ENCODE measurements around the gene VIL1. TPM values are rescaled to one million over a fixed set of nuclear protein-coding genes. Genes with fewer than 3 reads are reported as not detected.
A peak's percentile ranks its signal among the peaks of the same experiment; 100 is the strongest.

VIL1 gene
- total RNA-seq, 1 donor from 2014 or later, result not detected

GRCh38 chr2:218402911-218403411, 16.0 kb upstream of the VIL1 start:
- ATAC-seq, result no peak
- intact Hi-C loops (cut with DNase I), result no loop called here
- DNase-seq (ENCODE audit: missing footprints), result peak; percentile 55

- peak; percentile 7 for DNase-seq (ENCODE audit: missing footprints)
- no peak for ATAC-seq
- intact Hi-C loops (cut with DNase I), result no loop called here
Observed at GRCh38 chr2:218403810-218404209, 15.1 kb upstream of the VIL1 start.

GRCh38 chr2:218404351-218405085, 14.4 kb upstream of the VIL1 start:
- peak; percentile 71 for DNase-seq (ENCODE audit: missing footprints)
- intact Hi-C loops (cut with DNase I), result loop anchor here (5.0 kb wide), 2 partner anchors 63 to 253 kb away; partner anchors contain the start of genes BCS1L and ZNF142
- ATAC-seq, result no peak

GRCh38 chr2:218405086-218405745, 13.7 kb upstream of the VIL1 start:
- no peak for DNase-seq (ENCODE audit: missing footprints)
- ATAC-seq, result peak; percentile 0
- intact Hi-C loops (cut with DNase I), result loop anchor here (5.0 kb wide), 2 partner anchors 62 to 252 kb away; partner anchors contain the start of genes BCS1L and ZNF142

- ATAC-seq (no peak), DNase-seq (ENCODE audit: missing footprints) (peak; percentile 72)
- intact Hi-C loops (cut with DNase I), result loop anchor here (2.0 to 5.0 kb wide), 3 partner anchors 62 to 252 kb away; partner anchors contain the start of genes BCS1L, CNOT9, USP37 and ZNF142
Observed at GRCh38 chr2:218405746-218406208, 13.1 kb upstream of the VIL1 start.

GRCh38 chr2:218406209-218406948, 12.5 kb upstream of the VIL1 start:
- intact Hi-C loops (cut with DNase I), result loop anchor here (2.0 to 5.0 kb wide), 3 partner anchors 61 to 251 kb away; partner anchors contain the start of genes BCS1L, CNOT9, USP37 and ZNF142

GRCh38 chr2:218406949-218407618, 11.8 kb upstream of the VIL1 start:
- ATAC-seq (peak; percentile 10), DNase-seq (ENCODE audit: missing footprints) (peak; percentile 88)
- intact Hi-C loops (cut with DNase I), result loop anchor here (2.0 to 5.0 kb wide), 3 partner anchors 60 to 250 kb away; partner anchors contain the start of genes BCS1L, CNOT9, USP37 and ZNF142

More at GRCh38 chr2:218406209-218406948, 12.5 kb upstream of the VIL1 start:
- peak; percentile 88 for ATAC-seq
- peak; percentile 98 for DNase-seq (ENCODE audit: missing footprints)

DNA sequence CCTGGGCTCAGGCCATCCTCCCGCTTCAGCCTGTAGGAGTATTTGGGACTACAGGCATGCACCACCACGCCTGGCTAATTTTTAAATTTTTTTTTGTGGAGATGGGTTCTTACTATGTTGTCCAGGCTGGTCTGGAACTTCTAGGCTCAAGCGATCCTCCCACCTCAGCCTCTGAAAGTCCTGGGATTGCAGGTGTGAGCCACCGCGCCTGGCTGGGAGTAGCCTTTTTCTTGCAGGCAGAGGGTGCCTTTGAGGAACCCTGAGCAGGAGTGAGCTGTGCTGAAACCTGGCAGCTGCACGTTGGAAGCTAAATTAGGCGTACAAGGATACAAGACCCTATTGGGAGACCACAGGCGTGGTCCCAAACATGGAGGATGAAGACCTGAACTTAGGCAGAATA, 11.2 kb upstream of the VIL1 start:
- ATAC-seq (no peak), DNase-seq (ENCODE audit: missing footprints) (no peak)
- intact Hi-C loops (cut with DNase I), result loop anchor here (2.0 to 5.0 kb wide), 3 partner anchors 60 to 250 kb away; partner anchors contain the start of genes BCS1L, CNOT9, USP37 and ZNF142

DNA sequence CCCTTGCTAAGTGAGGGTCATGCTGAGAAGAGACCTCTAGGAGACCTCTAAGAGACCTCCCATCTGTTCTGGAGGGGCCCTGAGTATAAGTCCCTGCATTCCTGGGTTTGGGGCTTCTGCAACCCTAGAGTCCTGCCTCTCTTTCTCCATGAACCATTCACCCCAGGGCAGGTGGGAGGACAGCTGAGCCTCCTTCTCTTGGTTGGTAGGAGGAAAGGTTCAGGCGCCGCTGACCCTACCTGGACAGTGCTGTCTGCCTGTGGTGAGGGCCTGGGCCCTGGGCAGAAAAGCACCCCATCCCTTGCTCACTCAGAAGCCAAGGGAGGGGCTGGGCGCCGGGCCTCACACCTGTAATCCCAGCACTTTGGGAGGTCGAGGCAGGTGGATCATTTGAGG, 604 bp upstream of the VIL1 start:
- ATAC-seq (no peak), DNase-seq (ENCODE audit: missing footprints) (peak; percentile 54)
- intact Hi-C loops (cut with DNase I), result no loop called here

- DNase-seq (ENCODE audit: missing footprints), result peak; percentile 7
- no peak for ATAC-seq
Observed at GRCh38 chr2:218419630-218420216, 800 bp downstream of the VIL1 start.

DNA sequence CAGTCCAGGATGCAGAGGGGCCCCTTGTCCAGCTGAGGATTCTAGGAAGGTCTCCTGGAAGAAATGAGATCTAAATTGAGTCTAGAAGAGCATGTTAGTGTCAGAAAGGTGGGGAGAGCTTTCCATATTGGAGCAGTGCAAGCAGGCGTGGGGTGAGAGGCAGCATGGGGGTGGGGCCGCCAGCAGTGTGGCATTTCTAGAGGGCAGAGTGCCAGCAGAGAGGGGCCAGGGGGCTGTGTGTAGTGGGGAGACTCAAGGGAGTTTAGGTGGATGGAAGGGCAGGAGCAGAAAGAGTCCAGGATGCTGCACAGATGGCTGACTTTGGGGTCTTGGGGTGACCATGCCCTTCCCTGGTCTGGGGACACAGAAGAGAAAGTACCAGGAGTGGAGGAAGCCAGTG, 2.1 kb downstream of the VIL1 start:
- peak; percentile 18 for DNase-seq (ENCODE audit: missing footprints)
- no peak for ATAC-seq
- intact Hi-C loops (cut with DNase I), result no loop called here

More at GRCh38 chr2:218419630-218420216, 800 bp downstream of the VIL1 start:
- intact Hi-C loops (cut with DNase I), result no loop called here

DNA sequence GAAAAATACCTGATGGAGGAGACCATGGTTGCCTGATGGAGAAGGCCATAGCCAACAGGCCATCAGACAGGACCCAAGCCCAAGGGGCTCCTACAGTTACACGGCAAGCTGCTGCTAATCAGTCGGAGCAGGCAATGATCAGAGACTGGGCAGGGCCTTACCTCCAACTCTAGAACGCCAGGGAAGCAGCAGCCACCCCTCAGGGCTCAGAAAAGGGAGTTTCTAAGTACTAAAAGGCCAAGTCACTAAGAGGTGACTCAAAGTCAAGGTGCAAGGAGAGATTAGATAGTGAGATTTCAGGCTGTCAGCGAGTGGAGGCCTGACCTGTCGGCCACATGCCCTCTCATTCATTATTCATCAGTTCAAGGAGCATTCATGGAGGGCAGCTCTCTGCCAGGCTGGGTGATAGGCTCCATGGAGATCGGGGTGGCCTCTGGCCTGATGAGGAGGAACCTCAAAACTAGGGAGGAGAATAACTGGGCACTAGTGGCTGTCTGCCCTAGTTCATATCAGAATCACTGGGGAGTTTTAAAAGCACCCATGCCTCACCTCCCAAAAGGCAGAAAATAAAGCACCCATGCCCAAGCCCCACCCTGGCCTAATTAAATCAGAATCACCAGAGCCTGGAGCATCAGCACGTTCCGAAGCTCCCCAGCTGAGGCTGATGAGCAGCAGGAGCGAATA, 3.6 kb downstream of the VIL1 start:
- ATAC-seq, result no peak
- intact Hi-C loops (cut with DNase I), result no loop called here
- peak; percentile 25 for DNase-seq (ENCODE audit: missing footprints)

DNA sequence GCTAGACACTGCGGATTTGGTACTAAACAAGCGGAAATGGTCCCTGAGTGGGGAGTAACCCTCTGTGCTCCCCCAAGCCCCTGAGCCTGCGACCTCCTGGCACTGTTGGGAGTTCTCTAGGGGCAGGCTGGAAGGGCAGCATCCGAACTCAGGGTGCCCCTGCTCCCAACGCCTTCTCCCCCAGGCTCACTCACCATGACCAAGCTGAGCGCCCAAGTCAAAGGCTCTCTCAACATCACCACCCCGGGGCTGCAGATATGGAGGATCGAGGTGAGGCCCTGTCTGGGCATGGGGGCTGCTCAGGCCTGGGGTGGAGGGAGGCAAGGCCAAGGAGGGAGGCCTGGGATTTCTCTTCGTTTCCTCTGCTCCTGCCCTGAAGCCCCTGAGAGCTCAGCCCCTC, 4.7 kb downstream of the VIL1 start:
- DNase-seq (ENCODE audit: missing footprints), result peak; percentile 37
- intact Hi-C loops (cut with DNase I), result no loop called here
- no peak for ATAC-seq

- no peak for ATAC-seq
- intact Hi-C loops (cut with DNase I), result no loop called here
- peak; percentile 32 for DNase-seq (ENCODE audit: missing footprints)
Observed at GRCh38 chr2:218425531-218425930, 6.6 kb downstream of the VIL1 start.

DNA sequence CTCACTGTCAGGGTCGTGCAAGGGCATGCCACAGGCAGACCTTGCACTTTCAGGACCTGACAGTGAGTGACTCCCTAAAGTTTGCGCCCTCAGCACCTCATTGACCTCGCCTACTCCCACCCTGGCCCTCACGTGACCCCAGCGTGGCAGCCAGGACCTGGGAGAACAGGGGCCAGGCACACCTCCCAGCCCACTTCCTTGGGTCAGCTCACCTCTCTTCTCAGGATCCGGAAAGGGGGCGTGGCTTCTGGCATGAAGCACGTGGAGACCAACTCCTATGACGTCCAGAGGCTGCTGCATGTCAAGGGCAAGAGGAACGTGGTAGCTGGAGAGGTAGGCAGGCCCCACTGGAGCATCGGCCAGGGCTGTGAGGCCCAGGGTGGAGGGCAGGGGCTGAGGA, 8.8 kb downstream of the VIL1 start:
- intact Hi-C loops (cut with DNase I), result no loop called here
- ATAC-seq, result no peak
- DNase-seq (ENCODE audit: missing footprints), result peak; percentile 42

- intact Hi-C loops (cut with DNase I), result no loop called here
- ATAC-seq (no peak), DNase-seq (ENCODE audit: missing footprints) (peak; percentile 11)
Observed at GRCh38 chr2:218428846-218429558, 10.1 kb downstream of the VIL1 start.

Data from Right ventricle myocardium inferior (tissue), 1 donor.